Measurements from ENCODE around the gene ERN2. TPM values are rescaled to one million over a fixed set of nuclear protein-coding genes. Genes with fewer than 3 reads are reported as not detected.

Gene ERN2
- total and polyA plus RNA-seq, 2 donors from 2014 or later: not detected

- peak overlapping the region; percentile 47 to 76 for H3K27ac ChIP-seq (ENCODE audit: low read depth in 2 of 2, low read length in 2 of 2)
- peaks cover 0 to 15% (median 3%) of the 10 kb centered on the region in 3 donors for H3K4me1 ChIP-seq (ENCODE audit: control insufficient read depth in 2 of 3, insufficient read depth in 2 of 3, low read depth in 1 of 3, low read length in 3 of 3)
- H3K27me3 ChIP-seq (ENCODE audit: control insufficient read depth, insufficient read depth, low read length): no peaks in the 10 kb centered on the region
- H3K4me3 ChIP-seq (ENCODE audit: low read length in 3 of 3): peak overlapping the region; percentile 66 to 99 (median 99)
- intact Hi-C loops (cut with DNase I): no loop called here
- no peaks in the 10 kb centered on the region for H3K9me3 ChIP-seq (ENCODE audit: control insufficient read depth in 2 of 3, insufficient read depth in 1 of 3, low read length in 3 of 3)
- H3K9ac ChIP-seq (ENCODE audit: low read length in 3 of 3): peak overlapping the region; percentile 82 to 97 (median 89)
- FAIRE-seq: no peak
- DNase-seq: no peak
- peaks cover 3 to 10% (median 6%) of the 10 kb centered on the region in 3 donors for H3K36me3 ChIP-seq (ENCODE audit: control insufficient read depth in 2 of 3, insufficient read depth in 3 of 3, low read length in 3 of 3)
- TF ChIP-seq, protein P1, sequence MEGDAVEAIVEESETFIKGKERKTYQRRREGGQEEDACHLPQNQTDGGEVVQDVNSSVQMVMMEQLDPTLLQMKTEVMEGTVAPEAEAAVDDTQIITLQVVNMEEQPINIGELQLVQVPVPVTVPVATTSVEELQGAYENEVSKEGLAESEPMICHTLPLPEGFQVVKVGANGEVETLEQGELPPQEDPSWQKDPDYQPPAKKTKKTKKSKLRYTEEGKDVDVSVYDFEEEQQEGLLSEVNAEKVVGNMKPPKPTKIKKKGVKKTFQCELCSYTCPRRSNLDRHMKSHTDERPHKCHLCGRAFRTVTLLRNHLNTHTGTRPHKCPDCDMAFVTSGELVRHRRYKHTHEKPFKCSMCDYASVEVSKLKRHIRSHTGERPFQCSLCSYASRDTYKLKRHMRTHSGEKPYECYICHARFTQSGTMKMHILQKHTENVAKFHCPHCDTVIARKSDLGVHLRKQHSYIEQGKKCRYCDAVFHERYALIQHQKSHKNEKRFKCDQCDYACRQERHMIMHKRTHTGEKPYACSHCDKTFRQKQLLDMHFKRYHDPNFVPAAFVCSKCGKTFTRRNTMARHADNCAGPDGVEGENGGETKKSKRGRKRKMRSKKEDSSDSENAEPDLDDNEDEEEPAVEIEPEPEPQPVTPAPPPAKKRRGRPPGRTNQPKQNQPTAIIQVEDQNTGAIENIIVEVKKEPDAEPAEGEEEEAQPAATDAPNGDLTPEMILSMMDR (IDR thresholded peaks at IDR 0.05; ENCODE audit: borderline replicate concordance, extremely low read depth, insufficient read depth): no peak
Measured at GRCh38 chr16:23640615-23640930, 72.4 kb downstream of the ERN2 start.

Other genes starting within 250 kb of the ERN2 start
- gene GGA2, start 202.7 kb downstream of the ERN2 start, total RNA-seq: 79.9 TPM
- 43.5 TPM for gene GGA2, start 202.7 kb downstream of the ERN2 start, polyA plus RNA-seq (ENCODE audit: insufficient read depth, low read depth, low replicate concordance)
- 21.6 TPM for gene EARS2, start 155.9 kb downstream of the ERN2 start, total RNA-seq
- gene EARS2, start 155.9 kb downstream of the ERN2 start, polyA plus RNA-seq (ENCODE audit: insufficient read depth, low read depth, low replicate concordance): 30.4 TPM
- gene UBFD1, start 155.5 kb downstream of the ERN2 start, total RNA-seq: 52.8 TPM
- gene UBFD1, start 155.5 kb downstream of the ERN2 start, polyA plus RNA-seq (ENCODE audit: insufficient read depth, low read depth, low replicate concordance): 20.8 TPM
- gene NDUFAB1, start 116.9 kb downstream of the ERN2 start, total RNA-seq: 66.6 TPM
- gene NDUFAB1, start 116.9 kb downstream of the ERN2 start, polyA plus RNA-seq (ENCODE audit: insufficient read depth, low read depth, low replicate concordance): 374 TPM
- gene PALB2, start 71.9 kb downstream of the ERN2 start, total RNA-seq: 11.7 TPM
- gene PALB2, start 71.9 kb downstream of the ERN2 start, polyA plus RNA-seq (ENCODE audit: insufficient read depth, low read depth, low replicate concordance): 5.7 TPM
- 60.5 TPM for gene DCTN5, start 71.8 kb downstream of the ERN2 start, total RNA-seq
- gene DCTN5, start 71.8 kb downstream of the ERN2 start, polyA plus RNA-seq (ENCODE audit: insufficient read depth, low read depth, low replicate concordance): 36.5 TPM
- 2.5 TPM for gene PLK1, start 34.3 kb downstream of the ERN2 start, total RNA-seq
- 0.71 TPM for gene PLK1, start 34.3 kb downstream of the ERN2 start, polyA plus RNA-seq (ENCODE audit: insufficient read depth, low read depth, low replicate concordance)
- gene CHP2, start 41.8 kb upstream of the ERN2 start, total RNA-seq: not detected
- 6.8 TPM for gene CHP2, start 41.8 kb upstream of the ERN2 start, polyA plus RNA-seq (ENCODE audit: insufficient read depth, low read depth, low replicate concordance)
- gene PRKCB, start 122.8 kb upstream of the ERN2 start, total RNA-seq: 17.8 TPM
- gene PRKCB, start 122.8 kb upstream of the ERN2 start, polyA plus RNA-seq (ENCODE audit: insufficient read depth, low read depth, low replicate concordance): 0.62 TPM

Measured in kidney (tissue), 14 donors.